HepG2 (cell line): ENCODE results near the gene ARPC3. TPM values are rescaled to one million over a fixed set of nuclear protein-coding genes. Genes with fewer than 3 reads are reported as not detected.

Experiments used
- ADNP ChIP-seq: sonication (generic); formaldehyde crosslinking; IDR thresholded peaks from 2 replicates; pipeline ENCODE4 v1.4.0; 2020; ENCODE audit warnings: missing genetic modification reagents
- AHDC1 ChIP-seq: sonication (generic); formaldehyde crosslinking; IDR thresholded peaks from 2 replicates; pipeline ENCODE4 v1.5.1; 2020; ENCODE audit warnings: mild to moderate bottlenecking, missing genetic modification reagents, borderline replicate concordance
- ARID4A ChIP-seq: sonication (generic); formaldehyde crosslinking; IDR thresholded peaks from 2 replicates; pipeline ENCODE4 v1.5.0; 2020; ENCODE audit warnings: mild to moderate bottlenecking, missing genetic modification reagents, borderline replicate concordance
- BHLHE40 ChIP-seq: IDR thresholded peaks from 2 replicates; pipeline ENCODE4 v1.6.1; 2011; ENCODE audit warnings: low read length, improper control_type of control experiment
- HMG20A ChIP-seq: IDR thresholded peaks from 2 replicates; pipeline ENCODE4 v1.6.1; 2016; ENCODE audit warnings: borderline replicate concordance
- MIER3 ChIP-seq: IDR thresholded peaks from 2 replicates; pipeline ENCODE4 v1.6.1; 2016; ENCODE audit warnings: missing compliant biosample characterization, borderline replicate concordance
- STAT6 ChIP-seq: sonication (generic); formaldehyde crosslinking; IDR thresholded peaks from 2 replicates; pipeline ENCODE4 v1.4.0; 2020; ENCODE audit warnings: missing genetic modification reagents, mild to moderate bottlenecking, borderline replicate concordance
- ZFP36L2 ChIP-seq: sonication (generic); formaldehyde crosslinking; IDR thresholded peaks from 2 replicates; pipeline ENCODE4 v1.4.0; 2020; ENCODE audit warnings: missing genetic modification reagents
- ZNF558 ChIP-seq: sonication (generic); formaldehyde crosslinking; IDR thresholded peaks from 2 replicates; pipeline ENCODE4 v1.9.0; 2022; ENCODE audit warnings: mild to moderate bottlenecking, missing genetic modification reagents, borderline replicate concordance
- ZNF609 ChIP-seq: sonication (generic); formaldehyde crosslinking; IDR thresholded peaks from 2 replicates; pipeline ENCODE4 v1.4.0; 2020; ENCODE audit warnings: mild to moderate bottlenecking, missing genetic modification reagents, borderline replicate concordance
- polyA plus RNA-seq, 8 experiments: library from polyadenylated mRNA; depleted of rRNA in 3 of 8; stranded (reverse) in 7 of 8; unstranded in 1 of 8; fragments of >200 nt; fragmentation: Illumina TruSeq in 4 of 8; extraction: Trizol in 4 of 8; gene quantifications; 2 replicates each; pipeline versions ENCODE4 v1.2.1 to v1.2.3, GENCODE V29; 2011 to 2016; ENCODE audit warnings: low read depth in 4 of 8, missing spikeins in 1 of 8, mixed read lengths in 1 of 8; ENCODE audit not compliant: insufficient read depth in 1 of 8
- total RNA-seq, 5 experiments: library from RNA; depleted of rRNA; stranded (reverse); fragments of >200 nt; fragmentation: Illumina TruSeq; extraction: Trizol; gene quantifications; 2 replicates each; pipeline ENCODE4 v1.2.3, GENCODE V29; 2016; ENCODE audit warnings: low read depth in 1 of 5

ARPC3 gene
- total and polyA plus RNA-seq, 2 of the 13 experiments (the other 11 are each of a cell fraction or from before 2014, with no cell fraction given): 32.7 to 234 TPM

GRCh38 chr12:110449799-110450497 lies at the start of gene ARPC3 (continued):
- TF ChIP-seq ZNF558 (CRISPR knock-in tag) (no peak), BHLHE40 (no peak), ARID4A (CRISPR knock-in tag) (peak; percentile 92), ADNP (0 out of 2 replicates have a peak, but pooled peaks have one; percentile 8), AHDC1 (peak; percentile 18; the same call in 1 of the 2 replicates), HMG20A (CRISPR knock-in tag) (0 out of 2 replicates have a peak, but pooled peaks have one; percentile 21), MIER3 (CRISPR knock-in tag) (peak; percentile 52; the same call in 1 of the 2 replicates), ZNF609 (no peak; the same call in 1 of the 2 replicates), ZFP36L2 (no peak), STAT6 (CRISPR knock-in tag) (0 out of 2 replicates have a peak, but pooled peaks have one; percentile 44)
